ENCODE data around the gene SIGLEC9.

SIGLEC9 gene

GRCh38 chr19:51119611-51120010, 5.1 kb upstream of the SIGLEC9 start:
- TF ChIP-seq JUND (IDR thresholded peaks at IDR 0.05; ENCODE audit: low read depth), result no peak
- in situ Hi-C loops (cut with HindIII; ENCODE audit: low pct_unique_long_range_greater_than_20kb, low sequenced_read_pairs), result no loop called here
- DNase-seq (ENCODE audit: low read depth in 1 of 2, low spot score in 1 of 2), result no peak

DNA sequence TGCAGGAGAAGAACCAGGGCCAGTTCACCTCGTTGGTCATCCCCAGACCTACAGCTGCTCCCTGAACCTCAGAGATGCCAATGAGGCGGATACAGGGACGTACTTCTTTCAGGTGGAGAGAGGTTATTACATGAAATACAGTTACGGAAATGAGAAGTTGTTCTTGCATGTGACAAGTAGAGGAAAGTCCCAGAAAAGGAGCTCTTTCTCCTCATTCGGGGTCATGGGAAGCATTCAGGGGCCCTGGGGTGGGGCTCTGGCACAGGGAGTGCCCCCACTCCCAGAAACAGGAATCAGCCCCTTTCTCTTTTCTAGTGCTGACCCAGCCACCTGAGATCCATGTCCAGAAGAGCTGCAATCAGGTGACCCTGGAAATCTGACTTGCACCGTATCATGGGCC, 4.5 kb upstream of the SIGLEC9 start:
- in situ Hi-C loops (cut with HindIII; ENCODE audit: low pct_unique_long_range_greater_than_20kb, low sequenced_read_pairs), result no loop called here
- DNase-seq (ENCODE audit: low read depth in 1 of 2, low spot score in 1 of 2), result no peak
- TF ChIP-seq JUND (IDR thresholded peaks at IDR 0.05; ENCODE audit: low read depth), result no peak

GRCh38 chr19:51121257-51121656, 3.4 kb upstream of the SIGLEC9 start:
- no peak for DNase-seq (ENCODE audit: low read depth in 1 of 2, low spot score in 1 of 2)
- no peak for TF ChIP-seq JUND (IDR thresholded peaks at IDR 0.05; ENCODE audit: low read depth)
- in situ Hi-C loops (cut with HindIII; ENCODE audit: low pct_unique_long_range_greater_than_20kb, low sequenced_read_pairs), result no loop called here

GRCh38 chr19:51122112-51122981, 2.4 kb upstream of the SIGLEC9 start:
- TF ChIP-seq JUND (IDR thresholded peaks at IDR 0.05; ENCODE audit: low read depth), result no peak
- no peak for DNase-seq (ENCODE audit: low read depth in 1 of 2, low spot score in 1 of 2)
- in situ Hi-C loops (cut with HindIII; ENCODE audit: low pct_unique_long_range_greater_than_20kb, low sequenced_read_pairs), result no loop called here

DNA sequence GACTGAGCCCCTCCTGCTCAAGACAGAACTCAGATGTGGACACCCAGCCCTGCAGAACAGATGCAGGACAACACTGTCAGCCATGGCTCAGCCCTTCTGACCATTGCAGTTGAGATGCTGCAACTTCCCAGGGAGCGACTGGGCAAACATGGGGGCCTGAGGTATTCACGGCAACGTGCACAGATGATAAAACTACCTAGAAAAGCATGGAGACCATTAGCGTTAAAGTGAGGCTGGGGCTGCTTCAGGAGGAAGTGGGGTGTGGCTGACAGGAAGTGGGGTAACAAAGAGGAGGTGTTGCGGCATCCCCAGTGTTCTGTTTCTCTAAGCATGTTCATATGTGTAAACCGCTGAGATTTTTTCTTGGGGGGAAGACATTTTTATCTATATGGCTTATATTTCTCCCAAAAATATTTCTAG, 1.3 kb upstream of the SIGLEC9 start:
- TF ChIP-seq JUND (IDR thresholded peaks at IDR 0.05; ENCODE audit: low read depth), result no peak
- in situ Hi-C loops (cut with HindIII; ENCODE audit: low pct_unique_long_range_greater_than_20kb, low sequenced_read_pairs), result no loop called here
- no peak for DNase-seq (ENCODE audit: low read depth in 1 of 2, low spot score in 1 of 2)

GRCh38 chr19:51123802-51124201, 904 bp upstream of the SIGLEC9 start:
- no peak for TF ChIP-seq JUND (IDR thresholded peaks at IDR 0.05; ENCODE audit: low read depth)
- DNase-seq (ENCODE audit: low read depth in 1 of 2, low spot score in 1 of 2), result no peak
- in situ Hi-C loops (cut with HindIII; ENCODE audit: low pct_unique_long_range_greater_than_20kb, low sequenced_read_pairs), result no loop called here

DNA sequence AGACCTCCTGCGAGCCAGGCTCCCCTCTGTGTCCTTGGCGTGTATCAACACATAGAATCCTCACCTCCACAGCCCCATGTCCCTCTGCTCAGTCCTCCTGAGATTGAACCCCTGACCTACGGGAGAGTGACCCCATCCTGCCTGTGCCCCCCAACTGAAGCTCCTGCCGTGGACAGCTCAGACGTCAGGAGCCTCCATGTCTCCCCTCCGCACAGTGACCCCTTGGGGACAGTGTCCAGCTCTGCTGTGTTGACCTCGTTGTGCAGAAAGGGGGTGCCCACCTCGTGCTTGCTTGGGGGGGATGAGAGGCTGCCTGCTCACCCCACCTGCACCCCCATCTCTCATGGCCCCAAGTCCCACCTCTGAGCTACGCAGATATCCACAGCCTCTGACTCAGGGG, 490 bp upstream of the SIGLEC9 start:
- in situ Hi-C loops (cut with HindIII; ENCODE audit: low pct_unique_long_range_greater_than_20kb, low sequenced_read_pairs), result no loop called here

DNA sequence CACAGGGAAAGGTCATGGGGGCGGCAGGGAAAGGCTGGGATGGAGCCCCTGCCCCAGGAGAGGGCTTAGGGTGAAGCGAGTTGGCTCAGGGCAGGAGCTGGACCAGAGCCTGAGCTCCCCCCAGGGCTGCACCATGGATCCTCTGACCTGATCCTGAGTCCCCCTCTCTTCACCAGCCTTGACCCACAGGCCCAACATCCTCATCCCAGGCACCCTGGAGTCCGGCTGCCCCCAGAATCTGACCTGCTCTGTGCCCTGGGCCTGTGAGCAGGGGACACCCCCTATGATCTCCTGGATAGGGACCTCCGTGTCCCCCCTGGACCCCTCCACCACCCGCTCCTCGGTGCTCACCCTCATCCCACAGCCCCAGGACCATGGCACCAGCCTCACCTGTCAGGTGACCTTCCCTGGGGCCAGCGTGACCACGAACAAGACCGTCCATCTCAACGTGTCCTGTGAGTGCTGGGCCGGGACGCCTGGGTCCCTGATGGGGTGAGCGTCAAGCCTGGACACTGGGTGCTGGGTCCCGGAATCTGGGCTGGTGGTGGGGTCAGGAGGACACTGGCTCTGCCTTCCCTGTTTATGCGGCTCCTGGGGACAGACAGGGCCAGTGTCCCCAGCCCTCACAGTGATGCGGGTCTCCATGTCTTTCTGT, 842 bp downstream of the SIGLEC9 start:
- in situ Hi-C loops (cut with HindIII; ENCODE audit: low pct_unique_long_range_greater_than_20kb, low sequenced_read_pairs), result no loop called here
- TF ChIP-seq JUND (IDR thresholded peaks at IDR 0.05; ENCODE audit: low read depth), result no peak

More for the DNA sequence above, 490 bp upstream of the SIGLEC9 start:
- DNase-seq (ENCODE audit: low read depth in 1 of 2, low spot score in 1 of 2), result no peak
- no peak for TF ChIP-seq JUND (IDR thresholded peaks at IDR 0.05; ENCODE audit: low read depth)

DNA sequence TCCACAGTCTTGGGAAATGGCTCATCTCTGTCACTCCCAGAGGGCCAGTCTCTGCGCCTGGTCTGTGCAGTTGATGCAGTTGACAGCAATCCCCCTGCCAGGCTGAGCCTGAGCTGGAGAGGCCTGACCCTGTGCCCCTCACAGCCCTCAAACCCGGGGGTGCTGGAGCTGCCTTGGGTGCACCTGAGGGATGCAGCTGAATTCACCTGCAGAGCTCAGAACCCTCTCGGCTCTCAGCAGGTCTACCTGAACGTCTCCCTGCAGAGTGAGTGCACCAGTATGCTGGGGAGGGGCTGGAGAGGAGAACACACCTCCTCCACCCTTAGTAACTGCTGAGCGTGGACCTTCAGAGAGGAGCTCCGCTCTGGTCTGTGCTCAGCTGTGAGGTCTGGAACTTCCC, 2.3 kb downstream of the SIGLEC9 start:
- in situ Hi-C loops (cut with HindIII; ENCODE audit: low pct_unique_long_range_greater_than_20kb, low sequenced_read_pairs), result no loop called here
- TF ChIP-seq JUND (IDR thresholded peaks at IDR 0.05; ENCODE audit: low read depth), result no peak
- no peak for DNase-seq (ENCODE audit: low read depth in 1 of 2, low spot score in 1 of 2)

More for the DNA sequence above, 842 bp downstream of the SIGLEC9 start:
- DNase-seq (ENCODE audit: low read depth in 1 of 2, low spot score in 1 of 2), result no peak

- in situ Hi-C loops (cut with HindIII; ENCODE audit: low pct_unique_long_range_greater_than_20kb, low sequenced_read_pairs), result no loop called here
- TF ChIP-seq JUND (IDR thresholded peaks at IDR 0.05; ENCODE audit: low read depth), result no peak
- DNase-seq (ENCODE audit: low read depth in 1 of 2, low spot score in 1 of 2), result no peak
Observed at GRCh38 chr19:51127755-51128154, 3.0 kb downstream of the SIGLEC9 start.

DNA sequence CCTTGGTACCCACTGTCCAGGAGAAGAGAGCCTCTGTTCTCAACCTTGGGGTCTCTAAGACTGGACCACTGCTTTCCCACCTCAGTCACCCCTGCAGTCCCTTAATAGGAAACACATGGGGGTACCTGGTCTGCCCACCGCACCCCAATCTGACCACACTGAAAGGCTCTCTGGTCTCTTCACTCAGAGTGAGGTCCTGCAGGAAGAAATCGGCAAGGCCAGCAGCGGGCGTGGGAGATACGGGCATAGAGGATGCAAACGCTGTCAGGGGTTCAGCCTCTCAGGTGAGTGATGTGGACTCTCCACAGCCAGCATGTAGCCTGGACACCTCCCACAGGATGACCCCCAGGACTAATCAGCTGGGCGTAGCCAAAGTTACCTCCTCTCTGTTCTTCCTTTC, 3.5 kb downstream of the SIGLEC9 start:
- in situ Hi-C loops (cut with HindIII; ENCODE audit: low pct_unique_long_range_greater_than_20kb, low sequenced_read_pairs), result no loop called here
- no peak for DNase-seq (ENCODE audit: low read depth in 1 of 2, low spot score in 1 of 2)
- no peak for TF ChIP-seq JUND (IDR thresholded peaks at IDR 0.05; ENCODE audit: low read depth)

- DNase-seq (ENCODE audit: low read depth in 1 of 2, low spot score in 1 of 2), result no peak
- in situ Hi-C loops (cut with HindIII; ENCODE audit: low pct_unique_long_range_greater_than_20kb, low sequenced_read_pairs), result no loop called here
- TF ChIP-seq JUND (IDR thresholded peaks at IDR 0.05; ENCODE audit: low read depth), result no peak
Observed at GRCh38 chr19:51129716-51130115, 5.0 kb downstream of the SIGLEC9 start.
